Stimulated activated CD8-positive, alpha-beta memory T cell treated with anti-CD3 and anti-CD28 coated beads, Interleukin-2, amount 100 ng/mL, for 1 hour (primary cell): ENCODE data around the gene RIMS1.

Experiments used
- DNase-seq, 2 donors: peaks; one replicate each; pipeline ENCODE4 v3.0.0-alpha.2; 2020; ENCODE audit warnings: low read depth in 2 of 2

RIMS1 gene, protein sequence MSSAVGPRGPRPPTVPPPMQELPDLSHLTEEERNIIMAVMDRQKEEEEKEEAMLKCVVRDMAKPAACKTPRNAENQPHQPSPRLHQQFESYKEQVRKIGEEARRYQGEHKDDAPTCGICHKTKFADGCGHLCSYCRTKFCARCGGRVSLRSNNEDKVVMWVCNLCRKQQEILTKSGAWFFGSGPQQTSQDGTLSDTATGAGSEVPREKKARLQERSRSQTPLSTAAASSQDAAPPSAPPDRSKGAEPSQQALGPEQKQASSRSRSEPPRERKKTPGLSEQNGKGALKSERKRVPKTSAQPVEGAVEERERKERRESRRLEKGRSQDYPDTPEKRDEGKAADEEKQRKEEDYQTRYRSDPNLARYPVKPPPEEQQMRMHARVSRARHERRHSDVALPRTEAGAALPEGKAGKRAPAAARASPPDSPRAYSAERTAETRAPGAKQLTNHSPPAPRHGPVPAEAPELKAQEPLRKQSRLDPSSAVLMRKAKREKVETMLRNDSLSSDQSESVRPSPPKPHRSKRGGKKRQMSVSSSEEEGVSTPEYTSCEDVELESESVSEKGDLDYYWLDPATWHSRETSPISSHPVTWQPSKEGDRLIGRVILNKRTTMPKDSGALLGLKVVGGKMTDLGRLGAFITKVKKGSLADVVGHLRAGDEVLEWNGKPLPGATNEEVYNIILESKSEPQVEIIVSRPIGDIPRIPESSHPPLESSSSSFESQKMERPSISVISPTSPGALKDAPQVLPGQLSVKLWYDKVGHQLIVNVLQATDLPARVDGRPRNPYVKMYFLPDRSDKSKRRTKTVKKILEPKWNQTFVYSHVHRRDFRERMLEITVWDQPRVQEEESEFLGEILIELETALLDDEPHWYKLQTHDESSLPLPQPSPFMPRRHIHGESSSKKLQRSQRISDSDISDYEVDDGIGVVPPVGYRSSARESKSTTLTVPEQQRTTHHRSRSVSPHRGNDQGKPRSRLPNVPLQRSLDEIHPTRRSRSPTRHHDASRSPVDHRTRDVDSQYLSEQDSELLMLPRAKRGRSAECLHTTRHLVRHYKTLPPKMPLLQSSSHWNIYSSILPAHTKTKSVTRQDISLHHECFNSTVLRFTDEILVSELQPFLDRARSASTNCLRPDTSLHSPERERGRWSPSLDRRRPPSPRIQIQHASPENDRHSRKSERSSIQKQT (N-terminal part only)

DNA sequence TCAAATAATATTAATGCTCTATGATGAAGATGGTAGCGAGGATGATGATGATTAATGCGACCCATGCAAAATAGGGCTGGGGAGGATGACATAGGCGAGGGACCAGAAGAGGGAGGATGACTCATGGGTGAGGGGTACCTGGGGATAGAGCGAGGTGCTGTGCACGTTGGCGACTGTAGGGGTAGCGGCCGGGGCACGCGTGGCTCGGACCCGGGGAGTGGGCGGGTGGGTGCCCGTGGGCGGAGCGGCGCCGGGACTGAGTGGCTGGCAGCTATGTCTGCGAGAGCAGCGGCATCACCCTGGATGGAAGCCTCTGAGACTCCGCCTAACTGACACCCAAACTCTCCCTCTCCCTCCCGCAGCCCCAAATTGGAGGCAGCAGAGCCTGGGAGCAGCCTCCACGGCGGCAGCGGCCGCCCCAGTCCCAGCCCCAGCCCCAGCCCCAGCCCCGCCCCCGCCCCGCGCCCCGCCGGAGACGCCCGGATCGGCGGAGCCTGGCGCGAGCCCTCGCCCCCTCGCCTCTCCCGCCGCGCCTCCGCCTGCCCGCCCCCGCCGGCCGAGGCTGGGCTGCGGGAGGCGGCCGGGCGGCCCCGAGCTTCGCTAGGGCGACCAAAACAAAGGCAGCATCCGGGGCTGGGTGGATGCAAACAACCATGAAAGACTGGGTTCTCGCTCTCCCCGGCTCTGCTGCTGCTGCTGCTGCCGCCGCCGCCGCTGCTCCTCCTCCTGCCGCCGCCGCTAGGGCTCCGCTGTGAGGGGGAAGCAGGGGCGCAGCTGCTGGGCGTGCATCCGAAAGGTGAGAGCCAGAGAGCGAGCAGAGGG is at the start of gene RIMS1:
RIMS1 (plus strand) TSS at position 367 of the 822 bp plus-strand sequence. CDS start 474 bp downstream, outside the sequence.
- no peak for DNase-seq

DNA sequence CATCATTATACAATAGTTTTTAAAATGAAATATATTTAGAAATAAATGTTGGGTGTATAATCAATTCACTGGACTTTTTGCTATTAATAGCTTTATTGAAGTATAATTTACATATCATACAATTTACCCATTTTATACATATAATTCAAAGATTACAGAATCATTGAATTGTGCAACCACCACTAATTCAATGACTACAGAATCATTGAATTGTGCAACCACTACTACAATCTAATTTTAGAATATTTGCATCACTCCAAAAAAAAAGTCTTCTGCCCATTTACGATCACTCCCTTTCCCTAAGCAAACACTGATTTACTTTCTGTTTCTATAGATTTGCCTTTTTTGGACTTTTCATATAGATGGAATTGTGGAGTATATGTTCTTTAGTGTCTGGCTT is 35.1 kb upstream of the RIMS1 start:
- no peak for DNase-seq

DNA sequence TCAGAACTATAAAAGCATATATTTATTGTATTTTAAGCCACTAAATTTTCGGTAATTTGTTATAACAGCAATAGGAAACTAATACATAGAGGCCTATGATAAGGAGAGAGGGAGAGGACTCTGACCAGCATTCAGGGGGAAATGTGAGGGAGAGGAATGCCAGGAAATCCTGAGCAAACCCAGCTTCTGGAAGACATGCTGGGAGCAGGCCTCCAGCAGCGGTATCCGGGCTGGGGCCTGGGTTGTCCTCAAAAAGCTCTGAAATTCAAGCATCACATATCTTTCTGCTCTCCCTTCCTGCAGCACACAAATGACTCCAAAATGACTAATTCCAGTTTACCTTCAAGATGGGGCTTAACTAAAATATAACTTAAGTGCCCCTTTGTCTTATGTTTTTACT is 33.4 kb upstream of the RIMS1 start:
- no peak for DNase-seq

DNA sequence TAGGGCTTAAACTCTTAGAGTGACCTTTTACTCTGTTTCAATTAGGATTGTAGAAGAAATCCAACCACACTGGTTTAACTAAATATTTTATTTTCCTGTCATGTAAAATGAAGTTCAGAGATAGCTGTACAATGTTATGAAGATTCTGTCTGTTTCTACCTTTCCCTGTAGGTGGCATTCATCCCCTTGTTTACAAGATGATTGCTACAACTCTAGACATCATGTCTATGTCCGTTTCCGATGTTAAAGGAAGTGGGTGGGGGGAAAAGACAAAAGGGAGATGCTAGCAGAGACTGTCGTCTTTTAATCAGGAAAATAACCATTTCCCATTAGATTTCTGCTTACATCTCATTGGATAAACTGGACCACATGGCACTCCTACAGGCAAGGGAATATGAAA is 30.9 kb upstream of the RIMS1 start:
- no peak for DNase-seq

DNA sequence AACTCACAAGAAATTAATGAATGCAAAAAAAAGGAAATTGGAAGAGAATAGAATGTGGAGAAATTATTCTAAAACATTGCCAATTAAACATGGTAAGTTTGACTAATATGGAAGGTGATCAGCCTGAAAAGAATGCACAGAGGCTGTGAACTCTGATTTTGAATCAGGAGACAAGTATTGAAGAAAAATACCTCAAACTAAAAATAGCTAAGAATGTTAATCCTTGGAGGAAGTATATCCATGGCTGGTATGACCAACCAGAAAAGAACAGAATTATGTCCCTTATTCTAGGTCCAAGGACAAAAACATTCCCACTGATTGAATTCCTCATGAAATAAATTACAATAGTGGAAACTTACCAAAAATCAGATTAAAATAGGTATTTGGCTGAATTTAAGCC is 7.3 kb upstream of the RIMS1 start:
- DNase-seq: no peak

DNA sequence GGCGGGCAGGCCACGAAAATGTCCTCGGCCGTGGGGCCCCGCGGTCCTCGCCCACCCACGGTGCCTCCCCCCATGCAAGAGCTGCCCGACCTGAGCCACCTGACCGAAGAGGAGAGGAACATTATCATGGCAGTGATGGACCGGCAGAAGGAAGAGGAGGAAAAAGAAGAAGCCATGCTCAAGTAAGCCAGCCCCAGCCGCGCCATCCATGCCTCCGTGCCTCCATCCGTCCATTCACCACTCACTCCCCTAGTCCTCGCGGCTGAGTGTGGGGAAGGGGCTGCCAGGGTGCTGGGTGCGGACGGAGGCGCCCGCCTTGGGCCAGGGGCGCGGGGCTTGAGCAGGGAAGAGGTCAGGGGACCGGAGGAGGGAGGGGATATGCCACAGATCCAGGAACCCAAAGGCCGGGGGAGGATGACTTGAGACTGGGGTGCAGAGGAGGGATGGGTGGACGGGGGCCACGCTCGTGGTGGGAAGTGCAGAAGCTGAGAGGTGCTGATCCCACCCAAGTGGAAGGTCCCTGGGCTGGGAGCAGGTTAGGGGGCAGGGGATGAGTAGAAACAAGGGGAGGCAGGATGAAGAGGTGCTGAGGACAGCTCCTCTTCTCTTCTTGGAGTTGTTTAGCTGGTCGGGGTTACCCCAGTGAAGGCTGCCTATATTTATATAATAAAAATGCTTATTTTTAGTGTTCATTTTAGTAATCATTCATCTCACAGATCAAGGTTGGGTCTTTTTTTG is 825 bp downstream of the RIMS1 start:
- no peak for DNase-seq

DNA sequence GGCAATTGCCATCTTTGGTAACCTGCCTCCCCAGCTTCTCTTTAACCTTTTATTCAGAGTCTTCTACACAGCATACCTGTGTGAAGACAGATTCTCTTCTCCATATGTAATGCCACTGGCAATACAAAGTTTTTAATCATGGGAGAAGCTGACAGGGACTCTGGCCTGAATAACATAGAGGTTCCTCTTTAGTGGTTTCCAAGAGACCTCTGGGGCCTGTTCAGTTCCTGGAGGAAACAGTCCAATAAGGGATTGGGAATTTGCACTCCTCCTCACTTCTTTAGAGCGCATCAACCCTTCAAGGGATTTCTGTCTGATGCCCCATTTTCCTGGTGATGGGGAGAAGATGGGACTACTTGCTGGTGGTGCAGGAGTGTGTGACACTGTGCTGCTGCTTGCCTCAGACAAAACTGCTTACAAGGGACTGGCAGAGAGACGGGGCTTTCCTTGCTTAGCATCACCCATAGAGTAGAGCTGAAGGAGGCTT is 1.4 kb downstream of the RIMS1 start:
- no peak for DNase-seq

DNA sequence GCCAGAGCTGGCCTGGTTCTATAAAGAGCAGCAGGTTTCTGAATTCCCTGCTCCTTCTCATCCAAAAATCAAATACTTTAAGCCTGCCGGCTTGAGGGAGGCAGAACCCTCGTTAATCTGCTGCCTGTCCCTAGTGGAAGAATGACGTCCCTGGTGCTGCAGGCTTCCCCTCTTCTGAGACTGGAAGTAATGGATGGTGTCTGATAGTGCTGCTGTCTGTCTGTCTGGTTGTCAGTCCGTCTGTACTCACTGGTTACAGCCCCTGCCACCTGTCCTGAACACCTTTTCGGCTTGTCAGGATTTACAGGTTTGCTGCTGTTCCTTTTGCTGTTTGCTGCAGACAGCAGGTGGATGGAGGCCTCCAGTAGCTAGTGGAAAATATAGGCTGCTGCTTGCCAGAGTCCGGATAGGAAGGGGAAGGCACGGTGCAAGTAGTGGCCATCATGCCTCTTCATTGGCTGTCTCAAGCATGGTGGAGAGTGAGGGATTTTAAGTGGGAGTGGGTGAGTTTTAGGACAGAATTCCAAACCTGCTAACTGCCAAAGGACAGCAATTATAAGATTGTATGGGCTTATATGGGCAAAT is 2.5 kb downstream of the RIMS1 start:
- no peak for DNase-seq

DNA sequence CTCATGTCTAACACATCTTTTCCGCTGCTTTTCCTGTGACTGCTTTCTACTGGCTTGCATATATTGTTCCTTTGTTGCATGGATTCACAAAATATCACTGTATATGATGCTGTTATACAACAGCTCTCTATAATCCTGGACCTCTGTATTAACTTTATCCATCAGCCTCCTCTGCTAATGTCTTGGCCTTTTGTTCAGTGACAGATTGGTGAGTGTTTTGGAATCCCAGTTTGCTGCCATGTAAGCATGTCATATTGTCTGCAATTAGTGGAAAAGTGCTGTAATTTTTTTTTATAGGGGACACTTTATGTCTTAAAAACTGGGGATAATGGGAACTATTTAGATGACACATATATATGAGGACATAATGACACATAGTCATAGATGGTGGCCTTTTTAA is 3.0 kb downstream of the RIMS1 start:
- no peak for DNase-seq

DNA sequence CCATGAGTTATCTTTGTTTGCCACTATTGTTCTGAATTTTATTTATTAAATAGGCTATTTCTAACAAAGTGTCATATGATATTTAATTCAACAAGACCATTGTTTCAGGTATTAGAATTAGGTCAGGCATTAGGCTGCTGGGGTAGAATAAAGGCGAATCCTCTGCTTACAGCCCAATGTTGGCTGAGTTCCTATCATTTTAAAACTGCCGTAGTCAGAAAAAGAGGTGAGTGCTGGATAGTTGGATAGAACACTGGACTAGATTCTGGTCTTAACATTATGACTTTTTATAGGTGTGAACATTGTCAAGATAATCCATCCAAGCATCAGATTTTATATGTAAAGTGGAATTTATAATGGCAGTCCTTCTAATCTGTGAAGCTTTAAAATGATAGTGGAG is 6.3 kb downstream of the RIMS1 start:
- DNase-seq: no peak

DNA sequence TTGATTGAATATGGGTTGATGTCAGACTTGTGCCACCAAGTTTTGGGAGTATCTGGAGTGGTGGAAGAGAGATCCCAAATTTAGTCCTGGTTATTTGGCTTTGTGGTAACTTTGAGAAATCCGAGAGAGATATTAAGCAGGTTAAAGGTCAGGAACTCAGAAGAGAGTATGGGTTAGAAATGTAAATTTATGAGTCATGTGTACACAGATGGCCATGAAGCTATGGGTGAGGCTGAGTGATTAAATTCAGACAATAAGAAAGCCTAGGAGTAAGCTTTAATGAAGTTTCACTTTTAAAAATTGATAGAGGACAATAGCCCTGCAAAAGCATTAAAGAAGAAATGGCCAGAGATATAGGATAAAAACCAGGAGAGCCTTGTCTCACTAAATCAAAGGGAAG is 14.3 kb downstream of the RIMS1 start:
- DNase-seq: no peak

DNA sequence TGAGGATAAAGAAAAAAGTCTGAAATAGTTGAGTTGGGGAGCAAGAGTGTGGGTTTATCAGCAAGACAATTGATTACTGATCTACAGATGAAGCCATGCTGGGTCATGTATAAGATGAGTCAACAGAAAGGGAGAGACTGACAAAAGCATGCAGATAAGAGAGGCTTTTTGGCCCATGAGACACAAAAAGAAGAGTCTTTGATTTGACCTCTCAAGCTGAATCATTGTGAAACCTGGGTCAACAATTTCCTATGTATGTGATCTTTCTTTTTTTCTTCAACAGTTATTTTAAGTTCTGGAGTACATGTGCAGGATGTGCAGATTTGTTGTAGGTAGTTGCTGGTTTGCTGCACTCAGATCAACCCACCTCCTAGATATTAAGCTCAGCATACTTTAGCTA is 15.9 kb downstream of the RIMS1 start:
- DNase-seq: no peak

DNA sequence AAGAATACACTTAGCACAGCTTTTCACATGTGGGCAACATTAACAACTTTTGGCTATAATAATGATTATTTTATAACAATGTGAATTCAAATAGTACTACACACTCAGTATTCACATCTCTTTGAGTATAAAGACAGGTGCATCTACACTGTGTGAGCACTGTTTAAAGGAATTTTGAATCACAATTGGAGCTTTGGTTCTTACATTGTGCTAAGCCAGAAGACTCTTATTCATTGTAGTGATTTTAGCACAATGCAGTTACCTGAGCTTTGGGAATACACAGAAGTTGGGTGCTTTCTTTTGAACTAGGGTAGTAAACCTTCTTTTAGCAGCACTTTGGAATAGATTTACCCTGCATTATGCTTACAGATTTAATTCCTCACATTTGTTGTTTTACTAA is 20.5 kb downstream of the RIMS1 start:
- DNase-seq: no peak

DNA sequence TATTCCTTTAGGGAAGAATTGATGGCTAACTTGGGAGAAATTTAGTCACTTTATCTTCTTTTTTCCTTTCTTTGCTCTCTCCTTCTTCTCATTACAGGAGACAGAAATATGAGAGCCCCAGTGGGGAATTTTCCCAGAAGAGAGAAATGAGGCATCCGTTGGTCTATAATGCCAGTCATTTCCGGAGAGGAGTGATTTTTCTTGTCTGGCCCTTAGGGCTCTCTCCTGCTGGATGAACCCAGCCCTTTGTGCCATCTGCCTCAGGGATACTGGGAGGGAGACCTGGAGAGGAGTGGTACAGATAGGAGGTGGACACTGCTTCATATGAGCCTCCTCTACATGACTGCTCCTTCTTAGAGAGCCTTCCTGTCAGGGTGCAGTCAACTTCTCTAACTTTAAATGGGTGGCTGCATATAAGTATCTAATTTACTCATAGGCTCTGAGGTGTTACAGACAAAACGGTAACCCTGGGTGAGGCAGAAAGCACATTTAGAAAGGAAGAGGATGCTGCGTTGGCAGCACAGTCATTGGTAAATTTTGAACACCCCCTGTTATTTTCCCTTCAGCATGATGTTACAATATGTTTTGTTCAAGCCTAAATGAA is 21.9 kb downstream of the RIMS1 start:
- DNase-seq: no peak

DNA sequence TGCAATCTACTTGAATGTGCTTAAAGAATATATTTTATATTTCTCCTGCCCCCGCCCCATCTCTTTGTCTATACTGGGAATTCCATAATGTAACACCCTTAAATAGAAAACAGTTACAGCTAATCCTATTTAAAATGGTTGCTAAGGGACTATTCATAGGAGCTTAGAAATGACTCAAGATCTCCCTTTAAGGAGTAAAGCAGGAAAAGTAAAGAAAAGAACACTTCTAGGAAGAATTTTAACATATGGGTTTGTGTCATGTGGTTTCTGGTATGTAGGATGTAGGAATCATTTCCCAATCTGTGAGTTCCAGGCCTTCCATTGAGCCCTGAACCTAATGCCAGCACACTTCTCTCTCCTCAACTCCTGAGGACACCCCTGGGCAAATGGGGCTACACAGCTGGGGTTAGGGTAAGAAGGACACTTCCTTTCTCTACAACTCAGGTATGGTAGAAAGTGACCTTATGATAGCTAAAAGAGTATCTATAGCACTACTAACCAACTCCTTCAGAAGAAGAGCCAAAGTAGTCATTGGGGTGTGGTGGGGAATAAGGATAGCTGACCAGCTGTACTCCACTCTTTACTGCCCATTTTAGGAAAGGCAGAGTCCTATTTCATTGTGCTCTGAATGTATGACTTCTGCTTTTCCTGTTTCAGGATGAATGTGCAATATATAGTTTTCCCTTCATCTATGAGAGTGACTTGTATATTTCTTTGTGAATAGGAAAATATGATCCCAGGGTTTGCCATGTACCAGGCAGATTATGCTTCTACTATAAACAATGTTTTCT is 27.3 kb downstream of the RIMS1 start:
- no peak for DNase-seq

DNA sequence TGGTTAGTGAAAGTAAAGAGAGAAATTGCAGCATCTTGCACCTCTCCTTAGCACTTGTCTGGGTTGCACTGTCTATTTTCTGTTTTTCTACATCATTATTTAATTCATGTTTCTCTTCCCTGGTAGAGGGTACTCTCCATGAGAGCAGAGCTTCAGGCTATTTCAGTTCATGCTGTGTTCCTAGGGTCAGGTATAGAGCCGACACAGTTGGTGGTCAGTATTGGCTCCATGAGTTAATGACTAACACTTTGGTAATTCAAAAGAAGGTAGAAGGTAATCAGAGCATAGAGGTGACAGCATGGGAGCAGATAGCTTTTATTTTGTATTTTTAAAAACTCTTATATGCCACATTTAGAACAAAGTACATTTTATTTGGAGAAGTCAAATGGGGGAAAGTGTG is 42.7 kb downstream of the RIMS1 start:
- DNase-seq: no peak

DNA sequence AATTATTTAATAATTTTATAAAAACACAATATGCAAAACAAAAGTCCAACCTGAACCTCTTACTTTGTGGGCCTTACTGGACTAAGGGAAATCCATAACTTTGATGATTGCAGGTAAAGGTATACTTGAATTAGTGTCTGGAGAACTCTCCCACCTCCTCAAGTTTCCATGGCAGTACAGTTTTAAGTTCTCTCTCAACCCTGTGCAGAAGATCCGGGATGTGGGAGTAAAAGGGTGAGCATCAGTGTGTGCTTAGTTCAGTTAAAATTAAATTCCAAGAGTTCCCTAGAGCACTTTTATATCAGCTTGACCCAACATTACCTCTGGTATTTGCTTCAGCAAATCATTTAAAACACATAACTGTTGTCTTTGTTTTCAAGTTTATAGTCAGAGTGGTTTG is 47.5 kb downstream of the RIMS1 start:
- no peak for DNase-seq

DNA sequence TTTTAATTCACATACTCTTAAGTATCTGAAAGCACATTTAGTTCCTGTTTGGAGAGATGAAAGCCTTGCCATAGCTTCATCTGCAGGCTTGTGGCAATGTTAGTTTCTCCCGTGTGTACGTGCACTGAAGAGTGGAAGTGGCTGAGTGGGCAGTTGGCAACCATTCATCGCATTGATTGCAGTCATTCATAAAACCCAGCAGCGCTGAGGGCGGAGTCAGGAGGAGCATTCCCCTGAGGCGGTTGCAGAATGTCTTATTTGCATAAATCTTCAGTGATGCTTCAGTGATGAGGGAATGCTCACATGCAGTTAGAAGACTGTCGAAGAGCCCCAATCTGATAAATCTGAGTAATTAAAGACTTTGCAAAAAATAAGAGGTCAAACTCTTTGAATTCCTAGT is 79.1 kb downstream of the RIMS1 start:
- no peak for DNase-seq

DNA sequence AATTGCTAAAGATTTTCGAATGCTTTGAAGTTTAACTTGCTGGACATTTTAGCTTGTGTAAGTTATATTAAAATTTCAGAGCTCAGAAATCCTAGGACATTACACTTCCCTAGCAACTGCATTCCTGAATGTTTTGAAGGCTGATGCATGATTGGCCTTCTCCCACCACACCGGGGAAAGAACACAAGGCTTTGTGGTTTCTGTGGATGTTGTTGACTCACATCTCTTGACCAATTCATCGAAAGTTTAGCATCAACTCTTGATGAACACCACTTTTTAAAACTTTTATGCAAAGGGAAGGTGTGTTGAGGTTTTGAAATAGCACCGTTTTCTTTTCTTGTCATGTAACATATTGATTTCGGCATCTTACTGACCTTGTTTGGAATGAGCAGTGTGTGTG is 81.1 kb downstream of the RIMS1 start:
- no peak for DNase-seq
